Endothelial cell of umbilical vein (primary cell): ENCODE data around the gene EHD3. TPM values are rescaled to one million over a fixed set of nuclear protein-coding genes. Genes with fewer than 3 reads are reported as not detected.

Experiments used
- BruUV-seq: library from RNA; stranded (reverse); fragments of 400-500 nt; replicated peaks from 2 replicates; lab custom pipeline; 2021; lab: Mats Ljungman, UMichigan
- CTCF ChIA-PET: fragments of 300-600, 350-600 bp; sonication (Branson Sonifier 250); formaldehyde crosslinking; loops from one replicate; lab custom pipeline; 2021; ENCODE audit warnings: antibody characterized with exemption, inconsistent platforms; lab: Charles Lee
- POLR2A ChIA-PET: fragments of 300-600, 350-600 bp; sonication (Branson Sonifier 250); formaldehyde crosslinking; loops from one replicate; lab custom pipeline; 2021; ENCODE audit warnings: antibody characterized with exemption, inconsistent platforms; lab: Charles Lee
- DNase-seq: peaks from one replicate; pipeline ENCODE4 v3.0.0-alpha.2; 2011; ENCODE audit warnings: low read depth, low spot score
- FAIRE-seq: peaks from 2 replicates; lab custom pipeline; 2011; peaks lifted over from hg19 to GRCh38; lab: Jason Lieb, UNC
- H2AFZ ChIP-seq: 2 replicates; pipeline ENCODE4 v1.6.0; 2012; ENCODE audit warnings: low read depth, low read length, control low read depth, inconsistent platforms
- H3K27ac ChIP-seq: 2 replicates; pipeline ENCODE4 v1.5.1; 2011; ENCODE audit warnings: low read depth, mild to moderate bottlenecking, control low read depth, low read length, moderate library complexity; ENCODE audit not compliant: insufficient read depth
- H3K27me3 ChIP-seq, 2 experiments: 2 replicates each; pipeline versions ENCODE4 v1.6.0 to v1.6.1; 2011; ENCODE audit warnings: low read length in 2 of 2, mixed read lengths in 1 of 2; ENCODE audit not compliant: control insufficient read depth in 2 of 2, insufficient read depth in 2 of 2
- H3K36me3 ChIP-seq, 2 experiments: 2 replicates in 1 of 2; 3 replicates in 1 of 2; pipeline ENCODE4 v1.5.1; 2011; ENCODE audit warnings: low read length in 2 of 2, mild to moderate bottlenecking in 1 of 2, moderate library complexity in 1 of 2; ENCODE audit not compliant: control insufficient read depth in 2 of 2, insufficient read depth in 2 of 2; ENCODE audit errors: extremely low read depth in 1 of 2
- H3K4me1 ChIP-seq: 3 replicates; pipeline ENCODE4 v1.5.1; 2011; ENCODE audit warnings: mild to moderate bottlenecking, low read length; ENCODE audit not compliant: control insufficient read depth, insufficient read depth; ENCODE audit errors: extremely low read depth
- H3K4me2 ChIP-seq: 2 replicates; pipeline ENCODE4 v1.6.1; 2011; ENCODE audit warnings: low read length, control low read depth, mixed read lengths; ENCODE audit not compliant: insufficient read depth
- H3K4me3 ChIP-seq, 3 experiments: fragments of 200-600 bp in 1 of 3; sonication (generic), shearing (Covaris generic) in 1 of 3; replicated peaks in 1 of 3; 2 replicates each; pipeline ENCODE4 v1.5.1; 2011 to 2016; ENCODE audit warnings: control low read depth in 3 of 3, low read length in 3 of 3, mild to moderate bottlenecking in 2 of 3, inconsistent platforms in 1 of 3, low read depth in 1 of 3, moderate library complexity in 1 of 3; ENCODE audit not compliant: insufficient read depth in 1 of 3
- H3K79me2 ChIP-seq: 2 replicates; pipeline ENCODE4 v1.6.0; 2012; ENCODE audit warnings: low read length, inconsistent platforms; ENCODE audit not compliant: control insufficient read depth, insufficient read depth
- H3K9ac ChIP-seq: replicated peaks from 2 replicates; pipeline ENCODE3; 2011; ENCODE audit warnings: low read length, control low read depth; ENCODE audit not compliant: insufficient read depth; ENCODE audit errors: extremely low read depth
- H3K9me1 ChIP-seq: replicated peaks from 3 replicates; pipeline ENCODE4 v1.6.0; 2011; ENCODE audit warnings: mild to moderate bottlenecking, low read length; ENCODE audit not compliant: control insufficient read depth, insufficient read depth; ENCODE audit errors: extremely low read depth
- H3K9me3 ChIP-seq: replicated peaks from 2 replicates; pipeline ENCODE4 v1.5.1; 2012; ENCODE audit warnings: low read length, inconsistent platforms; ENCODE audit not compliant: control insufficient read depth, insufficient read depth
- H4K20me1 ChIP-seq: replicated peaks from 2 replicates; pipeline ENCODE3; 2011; ENCODE audit warnings: mild to moderate bottlenecking, low read length; ENCODE audit not compliant: control insufficient read depth, insufficient read depth; ENCODE audit errors: extremely low read depth
- CTCF ChIP-seq, 2 donors: IDR thresholded peaks; 1 replicate in 1 of 2; 2 replicates in 1 of 2; pipeline ENCODE4 v1.5.1; 2011; ENCODE audit warnings: low read length in 2 of 2, mild to moderate bottlenecking in 2 of 2, moderate library complexity in 2 of 2, control low read depth in 1 of 2, inconsistent platforms in 1 of 2, low read depth in 1 of 2; ENCODE audit not compliant: insufficient read depth in 1 of 2; ENCODE audit errors: extremely low read depth in 1 of 2
- EZH2 ChIP-seq: IDR thresholded peaks from 2 replicates; pipeline ENCODE4 v1.6.1; 2012; ENCODE audit warnings: borderline replicate concordance, low read depth, mild to moderate bottlenecking, moderate library complexity, low read length, inconsistent platforms; ENCODE audit not compliant: severe bottlenecking
- FOS ChIP-seq: IDR thresholded peaks from 2 replicates; pipeline ENCODE4 v1.6.1; 2011; ENCODE audit warnings: mild to moderate bottlenecking, low read length, moderate library complexity, borderline replicate concordance; ENCODE audit not compliant: insufficient read depth
- GATA2 ChIP-seq: IDR thresholded peaks from 2 replicates; pipeline ENCODE4 v1.7.0; 2011; ENCODE audit warnings: low read depth, mild to moderate bottlenecking, moderate library complexity, mixed read lengths, low read length; ENCODE audit not compliant: insufficient read length, insufficient read depth
- JUN ChIP-seq: IDR thresholded peaks from 2 replicates; pipeline ENCODE4 v1.6.1; 2011; ENCODE audit warnings: borderline replicate concordance, low read depth; ENCODE audit not compliant: insufficient read length, insufficient read depth
- MAX ChIP-seq: IDR thresholded peaks from 2 replicates; pipeline ENCODE4 v1.6.1; 2011; ENCODE audit not compliant: insufficient read depth, insufficient read length
- MYC ChIP-seq: IDR thresholded peaks from one replicate; pipeline ENCODE4 v1.6.1; 2011; ENCODE audit warnings: mild to moderate bottlenecking, low read depth, low read length
- POLR2A ChIP-seq: IDR thresholded peaks from 2 replicates; pipeline ENCODE4 v1.6.1; 2012; ENCODE audit warnings: low read depth, mild to moderate bottlenecking, control low read depth, low read length
- POLR2AphosphoS5 ChIP-seq: IDR thresholded peaks from 2 replicates; pipeline ENCODE4 v1.6.1; 2012; ENCODE audit warnings: low read depth, mild to moderate bottlenecking, control low read depth, low read length, moderate library complexity; ENCODE audit not compliant: insufficient read depth
- dilution Hi-C: fragments of 300-500 bp; cut with MboI; formaldehyde crosslinking; loops from one replicate; pipeline ENCODE4 v1.15.0; 2019; ENCODE audit warnings: low sequenced_read_pairs; ENCODE audit not compliant: extremely low pct_ligation_motif_present
- intact Hi-C: fragments of 100-400 bp; cut with micrococcal nuclease; formaldehyde crosslinking; loops from one replicate; pipeline ENCODE4 v1.10.0; 2022
- polyA plus RNA-seq, 4 experiments: library from polyadenylated mRNA; depleted of rRNA in 3 of 4; stranded (reverse) in 3 of 4; unstranded in 1 of 4; fragments of >200 nt; gene quantifications; 2 replicates each; pipeline versions ENCODE4 v1.2.1 to v1.2.3, GENCODE V29; 2011 to 2012; ENCODE audit warnings: missing spikeins in 1 of 4
- total RNA-seq: library from RNA; stranded (reverse); gene quantifications from 2 replicates; pipeline ENCODE4 v1.2.3, GENCODE V29; 2021

EHD3 gene
- total and polyA plus RNA-seq, 2 donors (not counting 3 experiments of a cell fraction or from before 2014, with no cell fraction given): 6.5 to 12.1 TPM

- TF ChIP-seq MYC (no peak), JUN (no peak), POLR2AphosphoS5 (no peak), MAX (no peak), GATA2 (no peak), POLR2A (no peak), FOS (no peak), CTCF (IDR thresholded peaks at IDR 0.05; ENCODE audit: extremely low read depth in 1 of 2, insufficient read depth in 1 of 2, low read depth in 1 of 2, low read length in 2 of 2) (no peak), EZH2 (no peak)
- Histone ChIP-seq H3K79me2 (no peaks in the 10 kb centered on the region), H2AFZ (no peak overlapping the region), H3K9ac (no peak overlapping the region), H3K4me3 (no peak overlapping the region), H3K27me3 (no peaks in the 10 kb centered on the region), H3K36me3 (no peaks in the 10 kb centered on the region), H3K27ac (no peak overlapping the region), H4K20me1 (no peaks in the 10 kb centered on the region), H3K4me1 (peaks cover 4% of the 10 kb centered on the region), H3K9me3 (no peaks in the 10 kb centered on the region), H3K4me2 (no peak overlapping the region), H3K9me1 (no peaks in the 10 kb centered on the region)
- ChIA-PET CTCF (no interaction called here), POLR2A (no interaction called here)
- dilution Hi-C loops (no loop called here), intact Hi-C loops (no loop called here)
- FAIRE-seq (no peak), DNase-seq (no peak)
- no TSS peak for BruUV-seq
These were observed 5.1 kb downstream of the EHD3 start for GRCh38 chr2:31238906-31239592.
